KMS-11 (cell line): ENCODE data around the gene VAV2.
"Not testable (repeated sequence)": the region's sequence is repeated elsewhere in the genome, so short reads cannot be mapped to it uniquely, and the experiment has no call there.

Experiments
- H2AFZ ChIP-seq: fragments of 200-600 bp; sonication (generic); 2 replicates; pipeline ENCODE4 v1.6.1; 2016; ENCODE audit warnings: antibody characterized with exemption, mixed run types, low read depth
- H3K27ac ChIP-seq: fragments of 200-600 bp; sonication (generic); 2 replicates; pipeline ENCODE4 v1.6.1; 2016; ENCODE audit warnings: mild to moderate bottlenecking, mixed run types
- H3K27me3 ChIP-seq: fragments of 200-600 bp; sonication (generic); 2 replicates; pipeline ENCODE4 v1.6.1; 2017; ENCODE audit warnings: mild to moderate bottlenecking, low read depth, mixed run types, moderate library complexity; ENCODE audit not compliant: insufficient read depth
- H3K36me3 ChIP-seq: fragments of 200-600 bp; sonication (generic); 2 replicates; pipeline ENCODE4 v1.6.1; 2017; ENCODE audit warnings: mild to moderate bottlenecking, mixed run types; ENCODE audit not compliant: insufficient read depth
- H3K4me1 ChIP-seq: fragments of 200-600 bp; sonication (generic); 2 replicates; pipeline ENCODE4 v1.6.1; 2016; ENCODE audit warnings: mild to moderate bottlenecking, low read depth, mixed run types; ENCODE audit not compliant: poor library complexity, severe bottlenecking
- H3K4me2 ChIP-seq: fragments of 200-600 bp; sonication (generic); 2 replicates; pipeline ENCODE4 v1.7.0; 2016; ENCODE audit warnings: mild to moderate bottlenecking, mixed run types
- H3K4me3 ChIP-seq: fragments of 200-600 bp; sonication (generic); IDR thresholded peaks from 2 replicates; pipeline ENCODE4 v1.6.1; 2017; ENCODE audit warnings: low read depth, low read length, mixed read lengths; ENCODE audit not compliant: insufficient read depth
- H3K79me2 ChIP-seq: fragments of 200-600 bp; sonication (generic); 2 replicates; pipeline ENCODE4 v1.6.1; 2016; ENCODE audit warnings: low read depth, mixed run types; ENCODE audit not compliant: insufficient read depth
- H3K9ac ChIP-seq: fragments of 200-600 bp; sonication (generic); 2 replicates; pipeline ENCODE4 v1.6.1; 2016; ENCODE audit warnings: mild to moderate bottlenecking, mixed run types
- H4K20me1 ChIP-seq: fragments of 200-600 bp; sonication (generic); 2 replicates; pipeline ENCODE4 v1.6.1; 2016; ENCODE audit warnings: mild to moderate bottlenecking, mixed run types; ENCODE audit not compliant: insufficient read depth
- CTCF ChIP-seq: fragments of 200-600 bp; sonication (generic); conservative IDR thresholded peaks from 2 replicates; pipeline ENCODE4 v1.6.1; 2017; ENCODE audit warnings: low read depth, mild to moderate bottlenecking, antibody characterized with exemption, low read length, moderate library complexity, mixed read lengths

The VAV2 gene

GRCh38 chr9:133752739-133753446 is 239.2 kb downstream of the VAV2 start:
- no peaks in the 10 kb centered on the region for H3K79me2 ChIP-seq
- no peak overlapping the region for H3K9ac ChIP-seq
- peaks cover 60% of the 10 kb centered on the region for H3K27me3 ChIP-seq
- no peak overlapping the region for H3K4me2 ChIP-seq
- H3K36me3 ChIP-seq = no peaks in the 10 kb centered on the region
- no peak overlapping the region for H3K4me3 ChIP-seq
- H3K27ac ChIP-seq = no peak overlapping the region
- no peak overlapping the region for H2AFZ ChIP-seq
- H3K4me1 ChIP-seq = no peaks in the 10 kb centered on the region
- H4K20me1 ChIP-seq = no peaks in the 10 kb centered on the region
- TF ChIP-seq CTCF = no peak

- Histone ChIP-seq H3K27ac (no peak overlapping the region), H3K36me3 (no peaks in the 10 kb centered on the region), H3K9ac (no peak overlapping the region), H4K20me1 (no peaks in the 10 kb centered on the region), H3K4me3 (no peak overlapping the region), H3K79me2 (no peaks in the 10 kb centered on the region), H3K4me2 (no peak overlapping the region), H3K27me3 (peaks cover 73% of the 10 kb centered on the region), H3K4me1 (no peaks in the 10 kb centered on the region), H2AFZ (no peak overlapping the region)
- TF ChIP-seq CTCF = no peak
Observed at GRCh38 chr9:133750982-133751649, 241.0 kb downstream of the VAV2 start.

GRCh38 chr9:133747309-133747708 is 244.8 kb downstream of the VAV2 start:
- Histone ChIP-seq H3K4me2 (no peak overlapping the region), H4K20me1 (no peaks in the 10 kb centered on the region), H3K4me3 (no peak overlapping the region), H3K4me1 (no peaks in the 10 kb centered on the region), H2AFZ (no peak overlapping the region), H3K36me3 (no peaks in the 10 kb centered on the region), H3K27ac (no peak overlapping the region), H3K79me2 (no peaks in the 10 kb centered on the region), H3K27me3 (peaks cover 71% of the 10 kb centered on the region), H3K9ac (no peak overlapping the region)
- TF ChIP-seq CTCF = no peak

DNA sequence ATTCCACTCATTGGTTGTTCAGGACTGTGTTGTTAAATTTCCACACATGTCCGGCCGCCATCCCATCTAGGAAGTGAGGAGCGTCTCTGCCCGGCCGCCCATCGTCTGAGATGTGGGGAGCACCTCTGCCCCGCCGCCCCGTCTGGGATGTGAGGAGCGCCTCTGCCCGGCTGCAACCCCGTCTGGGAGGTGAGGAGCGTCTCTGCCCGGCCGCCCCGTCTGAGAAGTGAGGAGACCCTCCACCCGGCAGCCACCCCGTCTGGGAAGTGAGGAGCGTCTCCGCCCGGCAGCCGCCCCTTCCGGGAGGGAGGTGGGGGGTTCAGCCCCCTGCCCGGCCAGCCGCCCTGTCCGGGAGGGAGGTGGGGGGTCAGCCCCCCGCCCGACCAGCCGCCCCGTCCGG is 247.6 kb downstream of the VAV2 start:
- H3K4me2 ChIP-seq, H3K9ac ChIP-seq, H3K36me3 ChIP-seq, H3K27ac ChIP-seq, H2AFZ ChIP-seq, H3K4me3 ChIP-seq, H4K20me1 ChIP-seq, H3K4me1 ChIP-seq, H3K79me2 ChIP-seq: not testable (repeated sequence)
- peaks cover 82% of the 10 kb centered on the region for H3K27me3 ChIP-seq

DNA sequence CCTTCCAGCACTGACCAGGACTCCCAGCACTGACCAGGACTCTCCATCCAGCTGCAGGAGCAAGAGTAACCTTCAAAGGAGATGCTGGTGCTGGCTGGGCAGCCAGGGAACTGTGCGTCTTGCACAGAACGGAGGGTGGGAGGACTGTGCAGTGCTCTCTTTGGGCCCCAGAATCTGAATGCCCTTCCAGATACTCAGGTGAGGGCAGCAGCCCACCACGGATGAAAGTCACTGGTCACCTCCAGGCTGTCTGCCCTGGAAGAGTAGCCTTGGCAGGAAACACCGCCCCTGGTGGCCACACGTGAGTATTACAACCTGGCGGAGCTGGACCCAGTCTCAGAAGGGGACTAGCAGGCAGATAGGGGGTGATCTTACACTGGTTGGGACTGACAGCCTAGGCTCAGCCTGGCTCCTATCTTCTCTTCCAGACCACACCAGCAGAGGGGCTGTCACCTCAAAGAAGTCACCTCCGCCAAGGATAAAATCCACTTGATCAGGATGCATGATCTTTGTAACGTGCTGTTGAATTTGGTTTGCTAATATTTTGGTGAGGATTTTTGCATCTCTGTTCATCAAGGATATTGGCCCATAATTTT is 249.2 kb downstream of the VAV2 start:
- Histone ChIP-seq H3K27ac (no peak overlapping the region), H3K27me3 (peaks cover 79% of the 10 kb centered on the region), H2AFZ (no peak overlapping the region), H3K4me1 (no peaks in the 10 kb centered on the region), H3K36me3 (no peaks in the 10 kb centered on the region), H3K4me3 (no peak overlapping the region), H4K20me1 (no peaks in the 10 kb centered on the region), H3K79me2 (no peaks in the 10 kb centered on the region), H3K9ac (no peak overlapping the region), H3K4me2 (no peak overlapping the region)
- TF ChIP-seq CTCF = peak; percentile 97
